Sigmoid colon (tissue), 7 donors: Measurements from ENCODE around the gene KIF3B. TPM values are rescaled to one million over a fixed set of nuclear protein-coding genes. Genes with fewer than 3 reads are reported as not detected.

Experiments used
- DNase-seq: peaks from one replicate; pipeline ENCODE4 v3.0.0-alpha.2; 2019
- H3K27ac ChIP-seq, 4 donors: fragments of 200-600 bp; sonication (generic); one replicate each; pipeline ENCODE4 v1.5.1; 2016 to 2019; ENCODE audit warnings: mild to moderate bottlenecking in 1 of 4
- H3K27me3 ChIP-seq, 3 donors: fragments of 200-600 bp; sonication (generic); one replicate each; pipeline ENCODE4 v1.5.1; 2019; ENCODE audit warnings: mild to moderate bottlenecking in 1 of 3
- H3K36me3 ChIP-seq, 4 donors: fragments of 200-600 bp; sonication (generic); one replicate each; pipeline ENCODE4 v1.5.1; 2016 to 2019
- H3K4me1 ChIP-seq, 4 donors: fragments of 200-600 bp; sonication (generic); one replicate each; pipeline ENCODE4 v1.5.1; 2017 to 2019
- H3K4me3 ChIP-seq, 4 donors: fragments of 200-600 bp; sonication (generic); one replicate each; pipeline ENCODE4 v1.5.1; 2017 to 2019; ENCODE audit warnings: mild to moderate bottlenecking in 2 of 4, moderate library complexity in 1 of 4
- H3K9me3 ChIP-seq, 4 donors: fragments of 200-600 bp in 3 of 4; sonication (generic) in 3 of 4; one replicate each; pipeline versions ENCODE4 v1.5.1 to v1.6.1; 2013 to 2019
- EP300 ChIP-seq, 4 donors: sonication (generic); formaldehyde crosslinking; IDR thresholded peaks; one replicate each; pipeline ENCODE4 v1.6.1; 2017; ENCODE audit warnings: antibody characterized with exemption in 4 of 4
- POLR2A ChIP-seq, 2 donors: fragments of 450-650 bp; IDR thresholded peaks; one replicate each; pipeline ENCODE4 v1.6.1; 2016; ENCODE audit warnings: antibody characterized with exemption in 2 of 2, mild to moderate bottlenecking in 2 of 2, moderate library complexity in 2 of 2
- POLR2AphosphoS5 ChIP-seq, 4 donors: sonication (generic); formaldehyde crosslinking; IDR thresholded peaks; one replicate each; pipeline ENCODE4 v1.6.1; 2017; ENCODE audit warnings: antibody characterized with exemption in 4 of 4
- WGBS, 2 donors: extraction: QIAGEN DNeasy Blood & Tissue Kit; methylation state at CpG; one replicate each; pipeline ENCODE4 v1.1.7; 2013; 5-methylcytosine and 5-hydroxymethylcytosine counted together
- intact Hi-C: fragments of 100-400 bp; cut with DNase I; formaldehyde crosslinking; loops from one replicate; pipeline ENCODE4 v1.15.1; 2023
- polyA plus RNA-seq, 3 donors: library from polyadenylated mRNA; stranded (reverse); fragments of 200-250 nt; gene quantifications; one replicate each; pipeline ENCODE4 v1.2.3, GENCODE V29; 2013
- total RNA-seq, 4 donors: library from RNA; depleted of rRNA; stranded (reverse); fragments of >200 nt; gene quantifications; one replicate each; pipeline ENCODE4 v1.1.0, GENCODE V29; 2016
- TF ChIP-seq, protein P1 (sequence below), 4 experiments: fragments of 450-650 bp in 3 of 4; fragments of 200-600 bp in 1 of 4; IDR thresholded peaks; one replicate each; pipeline ENCODE4 v1.5.1; 2016 to 2019; ENCODE audit warnings: antibody characterized with exemption in 4 of 4, mild to moderate bottlenecking in 3 of 4, moderate library complexity in 2 of 4
- donor health status: healthy with polysubstance abuse.
- donor health status: Bipolar disorder and iron deficiency.
- donor health status: healthy.

KIF3B gene
- total and polyA plus RNA-seq, 7 donors = 16.1 to 45.8 (median 25.8) TPM

DNA sequence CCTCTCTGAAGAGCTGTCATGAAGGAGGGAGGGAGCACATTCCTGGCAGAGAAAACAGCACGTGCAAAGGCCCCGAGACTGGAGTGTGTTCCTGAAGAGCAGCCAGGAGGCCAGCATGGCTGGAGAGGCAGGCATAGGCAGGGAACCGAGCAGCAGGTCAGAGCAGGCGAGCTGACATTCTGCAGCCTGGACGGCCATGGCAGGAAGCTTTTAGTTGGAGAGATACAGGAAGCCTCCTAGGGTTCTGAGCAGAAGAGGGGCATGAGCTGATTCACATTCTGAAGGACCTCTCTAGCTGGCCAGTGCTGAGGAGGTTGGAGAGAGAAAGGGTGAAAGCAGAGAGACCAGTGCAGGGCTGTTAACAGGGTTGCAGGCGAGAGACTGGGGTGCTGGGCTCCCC, 40.0 kb upstream of the KIF3B start:
- TF ChIP-seq, protein P1, sequence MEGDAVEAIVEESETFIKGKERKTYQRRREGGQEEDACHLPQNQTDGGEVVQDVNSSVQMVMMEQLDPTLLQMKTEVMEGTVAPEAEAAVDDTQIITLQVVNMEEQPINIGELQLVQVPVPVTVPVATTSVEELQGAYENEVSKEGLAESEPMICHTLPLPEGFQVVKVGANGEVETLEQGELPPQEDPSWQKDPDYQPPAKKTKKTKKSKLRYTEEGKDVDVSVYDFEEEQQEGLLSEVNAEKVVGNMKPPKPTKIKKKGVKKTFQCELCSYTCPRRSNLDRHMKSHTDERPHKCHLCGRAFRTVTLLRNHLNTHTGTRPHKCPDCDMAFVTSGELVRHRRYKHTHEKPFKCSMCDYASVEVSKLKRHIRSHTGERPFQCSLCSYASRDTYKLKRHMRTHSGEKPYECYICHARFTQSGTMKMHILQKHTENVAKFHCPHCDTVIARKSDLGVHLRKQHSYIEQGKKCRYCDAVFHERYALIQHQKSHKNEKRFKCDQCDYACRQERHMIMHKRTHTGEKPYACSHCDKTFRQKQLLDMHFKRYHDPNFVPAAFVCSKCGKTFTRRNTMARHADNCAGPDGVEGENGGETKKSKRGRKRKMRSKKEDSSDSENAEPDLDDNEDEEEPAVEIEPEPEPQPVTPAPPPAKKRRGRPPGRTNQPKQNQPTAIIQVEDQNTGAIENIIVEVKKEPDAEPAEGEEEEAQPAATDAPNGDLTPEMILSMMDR (IDR thresholded peaks at IDR 0.05) = no peak
- TF ChIP-seq POLR2A (IDR thresholded peaks at IDR 0.05) (no peak), POLR2AphosphoS5 (IDR thresholded peaks at IDR 0.05) (no peak), EP300 (IDR thresholded peaks at IDR 0.05) (no peak)
- H3K27ac ChIP-seq = no peak overlapping the region
- H3K36me3 ChIP-seq = peaks cover 0 to 39% (median 24%) of the 10 kb centered on the region in 4 donors
- no peaks in the 10 kb centered on the region for H3K27me3 ChIP-seq
- DNase-seq = no peak
- no peaks in the 10 kb centered on the region for H3K9me3 ChIP-seq
- intact Hi-C loops = no loop called here
- H3K4me1 ChIP-seq = no peaks in the 10 kb centered on the region
- 81 to 89% methylated on average over 6 of the region's 6 CpGs for WGBS, 2 donors
- no peak overlapping the region for H3K4me3 ChIP-seq

- 87 to 94% methylated on average over 9 of the region's 9 CpGs for WGBS, 2 donors
- Histone ChIP-seq H3K27me3 (no peaks in the 10 kb centered on the region), H3K9me3 (no peaks in the 10 kb centered on the region), H3K4me3 (no peak overlapping the region), H3K27ac (no peak overlapping the region), H3K4me1 (no peaks in the 10 kb centered on the region), H3K36me3 (peaks cover 0 to 26% (median 12%) of the 10 kb centered on the region in 4 donors)
- TF ChIP-seq, protein P1 (IDR thresholded peaks at IDR 0.05) = no peak
- TF ChIP-seq POLR2AphosphoS5 (IDR thresholded peaks at IDR 0.05) = no peak
- intact Hi-C loops = no loop called here
- DNase-seq = no peak
Measured at GRCh38 chr20:32238483-32239425, 38.7 kb upstream of the KIF3B start.

- intact Hi-C loops = no loop called here
- H3K36me3 ChIP-seq = peaks cover 0 to 13% (median 3%) of the 10 kb centered on the region in 4 donors
- no peak overlapping the region for H3K27ac ChIP-seq
- DNase-seq = no peak
- no peaks in the 10 kb centered on the region for H3K4me1 ChIP-seq
- no peak overlapping the region for H3K4me3 ChIP-seq
- no peak for TF ChIP-seq POLR2A (IDR thresholded peaks at IDR 0.05)
- TF ChIP-seq POLR2AphosphoS5 (IDR thresholded peaks at IDR 0.05) = no peak
- TF ChIP-seq EP300 (IDR thresholded peaks at IDR 0.05) = no peak
- TF ChIP-seq, protein P1 (IDR thresholded peaks at IDR 0.05) = no peak
- no peaks in the 10 kb centered on the region for H3K9me3 ChIP-seq
- WGBS, 2 donors = 0% methylated on average over 1 of the region's 1 CpG
- no peaks in the 10 kb centered on the region for H3K27me3 ChIP-seq
Measured at GRCh38 chr20:32240205-32240604, 37.2 kb upstream of the KIF3B start.

- H3K4me3 ChIP-seq = no peak overlapping the region
- H3K27me3 ChIP-seq = no peaks in the 10 kb centered on the region
- DNase-seq = no peak
- no peaks in the 10 kb centered on the region for H3K36me3 ChIP-seq
- H3K4me1 ChIP-seq = no peaks in the 10 kb centered on the region
- TF ChIP-seq, protein P1 (IDR thresholded peaks at IDR 0.05) = no peak
- TF ChIP-seq POLR2A (IDR thresholded peaks at IDR 0.05) (no peak), POLR2AphosphoS5 (IDR thresholded peaks at IDR 0.05) (no peak), EP300 (IDR thresholded peaks at IDR 0.05) (no peak)
- no peak overlapping the region for H3K27ac ChIP-seq
- intact Hi-C loops = no loop called here
- WGBS, 2 donors = 92 to 93% methylated on average over 4 of the region's 4 CpGs
- H3K9me3 ChIP-seq = no peaks in the 10 kb centered on the region
Measured at GRCh38 chr20:32241807-32242206, 35.6 kb upstream of the KIF3B start.
